GM18505 (cell line): ENCODE measurements around the gene PYROXD2.

ENCODE experiments used
- ATAC-seq: cut with Tn5 transposase; IDR thresholded peaks from one replicate; pipeline ENCODE4 v1.9.1; 2021; ENCODE audit not compliant: unreplicated experiment
- POLR2A ChIP-seq: IDR thresholded peaks from 4 replicates; pipeline ENCODE4 v1.6.1; 2011; ENCODE audit warnings: borderline replicate concordance; ENCODE audit not compliant: insufficient read depth, insufficient read length; ENCODE audit errors: extremely low read depth

The PYROXD2 gene

GRCh38 chr10:98446661-98447221 is 31.8 kb upstream of the PYROXD2 start, which contains the start of gene HPS1:
Gene HPS1, minus strand, starts transcription at chr10:98446935. Its CDS starts 3,695 bp downstream, at chr10:98443240.
- ATAC-seq: peak; percentile 88

GRCh38 chr10:98446151-98446660 is 31.2 kb upstream of the PYROXD2 start:
- peak; percentile 10 for ATAC-seq
- TF ChIP-seq POLR2A: no peak

More at GRCh38 chr10:98446661-98447221, 31.8 kb upstream of the PYROXD2 start, which contains the start of gene HPS1:
- peak; percentile 93 for TF ChIP-seq POLR2A

- no peak for TF ChIP-seq POLR2A
- no peak for ATAC-seq
These were observed 30.3 kb upstream of the PYROXD2 start for GRCh38 chr10:98445200-98445812.

GRCh38 chr10:98444314-98445006 is 29.5 kb upstream of the PYROXD2 start:
- no peak for TF ChIP-seq POLR2A
- peak; percentile 41 for ATAC-seq

GRCh38 chr10:98438715-98439114 is 23.7 kb upstream of the PYROXD2 start:
- TF ChIP-seq POLR2A: no peak
- no peak for ATAC-seq

- no peak for TF ChIP-seq POLR2A
- ATAC-seq: no peak
These were observed 21.7 kb upstream of the PYROXD2 start for GRCh38 chr10:98436704-98437103.

- no peak for TF ChIP-seq POLR2A
- ATAC-seq: no peak
These were observed 20.2 kb upstream of the PYROXD2 start for GRCh38 chr10:98435178-98435577.

- no peak for TF ChIP-seq POLR2A
- no peak for ATAC-seq
These were observed 19.1 kb upstream of the PYROXD2 start for GRCh38 chr10:98433881-98434732.

- ATAC-seq: no peak
- TF ChIP-seq POLR2A: no peak
These were observed 18.4 kb upstream of the PYROXD2 start for GRCh38 chr10:98433371-98433770.

- no peak for ATAC-seq
- no peak for TF ChIP-seq POLR2A
These were observed 17.3 kb upstream of the PYROXD2 start for GRCh38 chr10:98432330-98432729.

GRCh38 chr10:98431016-98431415 is 16.0 kb upstream of the PYROXD2 start:
- no peak for TF ChIP-seq POLR2A
- ATAC-seq: no peak

- no peak for TF ChIP-seq POLR2A
- no peak for ATAC-seq
These were observed 15.4 kb upstream of the PYROXD2 start for GRCh38 chr10:98430427-98430826.

GRCh38 chr10:98429320-98430072 is 14.5 kb upstream of the PYROXD2 start:
- no peak for ATAC-seq
- no peak for TF ChIP-seq POLR2A

GRCh38 chr10:98427011-98427515 is 12.1 kb upstream of the PYROXD2 start:
- no peak for TF ChIP-seq POLR2A
- no peak for ATAC-seq
